Mesodermal cell (in vitro differentiated cells): ENCODE results near the gene ICOS.
"Not testable (repeated sequence)": the region's sequence is repeated elsewhere in the genome, so short reads cannot be mapped to it uniquely, and the experiment has no call there.

Experiments used
- H3K27ac ChIP-seq: 2 replicates; pipeline ENCODE4 v1.7.0; 2013; ENCODE audit warnings: mild to moderate bottlenecking, low read depth, low read length, moderate library complexity; ENCODE audit not compliant: severe bottlenecking
- H3K36me3 ChIP-seq: 2 replicates; pipeline ENCODE4 v1.7.1; 2013; ENCODE audit warnings: mild to moderate bottlenecking, low read length, moderate library complexity; ENCODE audit not compliant: control insufficient read depth, insufficient read depth
- H3K4me1 ChIP-seq: one replicate; pipeline ENCODE4 v1.7.1; 2013; ENCODE audit warnings: mild to moderate bottlenecking, low read length; ENCODE audit not compliant: insufficient read depth, control insufficient read depth, poor library complexity, severe bottlenecking
- H3K4me3 ChIP-seq: 2 replicates; pipeline ENCODE4 v1.7.0; 2013; ENCODE audit warnings: low read length, control low read depth, mild to moderate bottlenecking; ENCODE audit not compliant: insufficient read depth, poor library complexity, severe bottlenecking; ENCODE audit errors: extremely low read depth
- H3K9me3 ChIP-seq: 2 replicates; pipeline ENCODE4 v1.7.1; 2013; ENCODE audit warnings: mild to moderate bottlenecking, low read length, moderate library complexity; ENCODE audit not compliant: control insufficient read depth
- WGBS, 2 experiments: methylation state at CpG; one replicate each; pipeline ENCODE4 v1.1.5; 2013; ENCODE audit warnings: missing lambda C conversion rate in 2 of 2; ENCODE audit not compliant: insufficient coverage in 2 of 2; 5-methylcytosine and 5-hydroxymethylcytosine counted together

ICOS gene

GRCh38 chr2:203916756-203917155 lies 19.8 kb upstream of the ICOS start:
- Histone ChIP-seq H3K9me3 (no peaks in the 10 kb centered on the region), H3K4me1 (no peaks in the 10 kb centered on the region), H3K4me3 (no peak overlapping the region), H3K27ac (no peak overlapping the region), H3K36me3 (no peaks in the 10 kb centered on the region)

GRCh38 chr2:203918264-203918663 lies 18.3 kb upstream of the ICOS start:
- Histone ChIP-seq H3K4me1 (no peaks in the 10 kb centered on the region), H3K36me3 (no peaks in the 10 kb centered on the region), H3K4me3 (no peak overlapping the region), H3K9me3 (no peaks in the 10 kb centered on the region), H3K27ac (no peak overlapping the region)
- WGBS, 2 experiments = 54 to 60% methylated on average over 3 of the region's 7 CpGs

- no peaks in the 10 kb centered on the region for H3K4me1 ChIP-seq
- WGBS, 2 experiments = 79 to 98% methylated on average over 3 of the region's 3 CpGs
- no peaks in the 10 kb centered on the region for H3K36me3 ChIP-seq
- H3K9me3 ChIP-seq = no peaks in the 10 kb centered on the region
- H3K4me3 ChIP-seq = no peak overlapping the region
- H3K27ac ChIP-seq = no peak overlapping the region
Measured at GRCh38 chr2:203918839-203919238, 17.7 kb upstream of the ICOS start.

GRCh38 chr2:203925512-203926158 lies 10.9 kb upstream of the ICOS start:
- Histone ChIP-seq H3K36me3 (no peaks in the 10 kb centered on the region), H3K27ac (no peak overlapping the region), H3K4me1 (no peaks in the 10 kb centered on the region), H3K4me3 (no peak overlapping the region), H3K9me3 (no peaks in the 10 kb centered on the region)
- 54 to 83% methylated on average over 2 of the region's 3 CpGs for WGBS, 2 experiments

GRCh38 chr2:203928849-203929248 lies 7.7 kb upstream of the ICOS start:
- H3K4me3 ChIP-seq = no peak overlapping the region
- no peak overlapping the region for H3K27ac ChIP-seq
- H3K4me1 ChIP-seq = no peaks in the 10 kb centered on the region
- H3K9me3 ChIP-seq = no peaks in the 10 kb centered on the region
- no peaks in the 10 kb centered on the region for H3K36me3 ChIP-seq

- H3K4me3 ChIP-seq, H3K9me3 ChIP-seq, H3K4me1 ChIP-seq, H3K36me3 ChIP-seq, H3K27ac ChIP-seq: not testable (repeated sequence)
- no CpG with 5 or more reads among the region's 3 CpGs for WGBS, 2 experiments
Measured at GRCh38 chr2:203931262-203931661, 5.3 kb upstream of the ICOS start.

GRCh38 chr2:203934041-203934492 lies 2.5 kb upstream of the ICOS start:
- H3K36me3 ChIP-seq = no peaks in the 10 kb centered on the region
- H3K9me3 ChIP-seq = no peaks in the 10 kb centered on the region
- no peaks in the 10 kb centered on the region for H3K4me1 ChIP-seq
- no peak overlapping the region for H3K4me3 ChIP-seq
- WGBS, 2 experiments = 67 to 85% methylated on average over 2 to 3 of the region's 5 CpGs
- no peak overlapping the region for H3K27ac ChIP-seq

- no peaks in the 10 kb centered on the region for H3K9me3 ChIP-seq
- H3K36me3 ChIP-seq = no peaks in the 10 kb centered on the region
- 92 to 100% methylated on average over 2 to 4 of the region's 8 CpGs for WGBS, 2 experiments
- no peaks in the 10 kb centered on the region for H3K4me1 ChIP-seq
- H3K27ac ChIP-seq = no peak overlapping the region
- H3K4me3 ChIP-seq = no peak overlapping the region
Measured at GRCh38 chr2:203934711-203935438, 1.7 kb upstream of the ICOS start.

- H3K4me3 ChIP-seq = no peak overlapping the region
- 90 to 100% methylated on average over 3 of the region's 4 CpGs for WGBS, 2 experiments
- no peaks in the 10 kb centered on the region for H3K4me1 ChIP-seq
- no peak overlapping the region for H3K27ac ChIP-seq
- no peaks in the 10 kb centered on the region for H3K9me3 ChIP-seq
- no peaks in the 10 kb centered on the region for H3K36me3 ChIP-seq
Measured at GRCh38 chr2:203935568-203935967, 995 bp upstream of the ICOS start.

GRCh38 chr2:203936949-203937348 lies 386 bp downstream of the ICOS start:
- Histone ChIP-seq H3K4me3 (no peak overlapping the region), H3K4me1 (no peaks in the 10 kb centered on the region), H3K36me3 (no peaks in the 10 kb centered on the region), H3K9me3 (no peaks in the 10 kb centered on the region), H3K27ac (no peak overlapping the region)
- WGBS, 2 experiments = no CpG with 5 or more reads among the region's 1 CpG

GRCh38 chr2:203937788-203938187 lies 1.2 kb downstream of the ICOS start:
- Histone ChIP-seq H3K4me1 (no peaks in the 10 kb centered on the region), H3K27ac (no peak overlapping the region), H3K4me3 (no peak overlapping the region), H3K36me3 (no peaks in the 10 kb centered on the region), H3K9me3 (no peaks in the 10 kb centered on the region)
- 100% methylated on average over 1 of the region's 1 CpG for WGBS, 2 experiments
